Measurements from ENCODE around the gene PNPLA6.
A peak's percentile ranks its signal among the peaks of the same experiment; 100 is the strongest.

The PNPLA6 gene

GRCh38 chr19:7513809-7514642 lies 21.5 kb upstream of the PNPLA6 start:
- no peak for DNase-seq (ENCODE audit: low read depth)
- no peak for TF ChIP-seq CTCF (IDR thresholded peaks at IDR 0.05; ENCODE audit: control insufficient read depth, insufficient read depth, low read depth, low read length, missing control alignments)
- no peak overlapping the region for H3K4me3 ChIP-seq (ENCODE audit: control insufficient read depth, low read depth, low read length)

- no peak for TF ChIP-seq CTCF (IDR thresholded peaks at IDR 0.05; ENCODE audit: control insufficient read depth, insufficient read depth, low read depth, low read length, missing control alignments)
- no peak overlapping the region for H3K4me3 ChIP-seq (ENCODE audit: control insufficient read depth, low read depth, low read length)
- no peak for DNase-seq (ENCODE audit: low read depth)
Observed at GRCh38 chr19:7515110-7515644, 20.3 kb upstream of the PNPLA6 start.

GRCh38 chr19:7515645-7516151 lies 19.8 kb upstream of the PNPLA6 start, which contains the start of gene ZNF358:
Gene ZNF358 (plus strand): TSS chr19:7516103. CDS start chr19:7519243, 3,140 bp downstream.
- no peak for DNase-seq (ENCODE audit: low read depth)
- TF ChIP-seq CTCF (IDR thresholded peaks at IDR 0.05; ENCODE audit: control insufficient read depth, insufficient read depth, low read depth, low read length, missing control alignments): no peak
- H3K4me3 ChIP-seq (ENCODE audit: control insufficient read depth, low read depth, low read length): peak within 1 kb of the TSS; percentile 83

- peak overlapping the region; percentile 83 for H3K4me3 ChIP-seq (ENCODE audit: control insufficient read depth, low read depth, low read length)
- TF ChIP-seq CTCF (IDR thresholded peaks at IDR 0.05; ENCODE audit: control insufficient read depth, insufficient read depth, low read depth, low read length, missing control alignments): no peak
- DNase-seq (ENCODE audit: low read depth): no peak
Observed at GRCh38 chr19:7516333-7516732, 19.2 kb upstream of the PNPLA6 start.

- DNase-seq (ENCODE audit: low read depth): no peak
- H3K4me3 ChIP-seq (ENCODE audit: control insufficient read depth, low read depth, low read length): peak overlapping the region; percentile 83
Observed at GRCh38 chr19:7516878-7517277, 18.6 kb upstream of the PNPLA6 start.

More at GRCh38 chr19:7516878-7517277, 18.6 kb upstream of the PNPLA6 start:
- TF ChIP-seq CTCF (IDR thresholded peaks at IDR 0.05; ENCODE audit: control insufficient read depth, insufficient read depth, low read depth, low read length, missing control alignments): no peak

Data from AG09309 (cell line).